AG09319 (cell line): ENCODE data around the gene ZNF501.

Experiments
- DNase-seq: peaks from one replicate; pipeline ENCODE4 v3.0.0-alpha.2; 2010; ENCODE audit warnings: low read depth; ENCODE audit errors: extremely low read depth
- TF ChIP-seq, protein P1 (sequence below): IDR thresholded peaks from 2 replicates; pipeline ENCODE4 v1.5.1; 2011; ENCODE audit warnings: low read depth, mild to moderate bottlenecking, inconsistent platforms, low read length, moderate library complexity

ZNF501 gene

DNA sequence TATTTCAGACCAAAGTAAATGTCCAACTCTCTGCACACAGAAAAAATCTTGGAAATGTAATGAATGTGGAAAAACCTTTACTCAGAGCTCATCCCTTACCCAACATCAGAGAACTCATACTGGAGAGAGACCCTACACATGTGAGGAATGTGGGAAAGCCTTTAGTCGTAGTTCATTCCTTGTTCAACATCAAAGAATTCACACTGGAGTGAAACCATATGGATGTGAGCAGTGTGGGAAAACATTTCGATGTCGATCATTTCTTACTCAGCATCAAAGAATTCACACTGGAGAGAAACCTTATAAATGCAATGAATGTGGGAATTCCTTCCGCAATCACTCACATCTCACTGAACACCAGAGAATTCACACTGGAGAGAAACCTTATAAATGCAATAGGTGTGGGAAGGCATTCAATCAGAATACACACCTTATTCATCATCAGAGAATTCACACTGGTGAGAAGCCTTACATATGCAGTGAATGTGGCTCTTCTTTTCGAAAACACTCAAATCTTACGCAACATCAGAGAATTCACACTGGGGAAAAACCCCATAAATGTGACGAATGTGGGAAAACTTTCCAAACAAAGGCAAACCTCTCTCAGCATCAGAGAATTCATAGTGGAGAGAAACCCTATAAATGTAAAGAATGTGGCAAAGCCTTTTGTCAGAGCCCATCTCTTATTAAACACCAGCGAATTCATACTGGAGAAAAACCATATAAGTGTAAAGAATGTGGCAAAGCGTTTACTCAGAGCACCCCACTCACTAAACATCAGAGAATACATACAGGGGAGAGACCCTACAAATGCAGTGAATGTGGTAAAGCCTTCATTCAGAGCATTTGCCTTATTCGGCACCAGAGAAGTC is 8.0 kb upstream of the ZNF501 start:
- DNase-seq = no peak
- TF ChIP-seq, protein P1, sequence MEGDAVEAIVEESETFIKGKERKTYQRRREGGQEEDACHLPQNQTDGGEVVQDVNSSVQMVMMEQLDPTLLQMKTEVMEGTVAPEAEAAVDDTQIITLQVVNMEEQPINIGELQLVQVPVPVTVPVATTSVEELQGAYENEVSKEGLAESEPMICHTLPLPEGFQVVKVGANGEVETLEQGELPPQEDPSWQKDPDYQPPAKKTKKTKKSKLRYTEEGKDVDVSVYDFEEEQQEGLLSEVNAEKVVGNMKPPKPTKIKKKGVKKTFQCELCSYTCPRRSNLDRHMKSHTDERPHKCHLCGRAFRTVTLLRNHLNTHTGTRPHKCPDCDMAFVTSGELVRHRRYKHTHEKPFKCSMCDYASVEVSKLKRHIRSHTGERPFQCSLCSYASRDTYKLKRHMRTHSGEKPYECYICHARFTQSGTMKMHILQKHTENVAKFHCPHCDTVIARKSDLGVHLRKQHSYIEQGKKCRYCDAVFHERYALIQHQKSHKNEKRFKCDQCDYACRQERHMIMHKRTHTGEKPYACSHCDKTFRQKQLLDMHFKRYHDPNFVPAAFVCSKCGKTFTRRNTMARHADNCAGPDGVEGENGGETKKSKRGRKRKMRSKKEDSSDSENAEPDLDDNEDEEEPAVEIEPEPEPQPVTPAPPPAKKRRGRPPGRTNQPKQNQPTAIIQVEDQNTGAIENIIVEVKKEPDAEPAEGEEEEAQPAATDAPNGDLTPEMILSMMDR = no peak

GRCh38 chr3:44722103-44722401 is 7.4 kb upstream of the ZNF501 start:
- no peak for DNase-seq
- TF ChIP-seq, protein P1 = no peak

DNA sequence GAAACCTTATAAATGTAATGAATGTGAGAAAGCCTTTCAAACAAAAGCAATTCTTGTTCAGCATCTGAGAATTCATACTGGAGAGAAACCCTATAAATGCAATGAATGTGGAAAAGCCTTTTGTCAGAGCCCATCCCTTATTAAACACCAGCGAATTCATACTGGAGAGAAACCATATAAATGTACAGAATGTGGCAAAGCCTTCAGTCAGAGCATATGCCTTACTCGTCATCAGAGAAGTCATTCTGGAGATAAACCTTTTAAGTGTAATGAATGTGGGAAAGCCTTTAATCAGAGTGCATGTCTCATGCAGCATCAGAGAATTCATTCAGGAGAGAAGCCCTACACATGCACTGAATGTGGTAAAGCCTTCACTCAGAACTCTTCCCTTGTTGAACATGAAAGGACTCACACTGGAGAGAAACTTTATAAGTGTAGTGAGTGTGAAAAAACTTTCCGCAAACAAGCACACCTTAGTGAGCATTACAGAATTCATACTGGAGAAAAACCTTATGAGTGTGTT is 5.3 kb downstream of the ZNF501 start:
- TF ChIP-seq, protein P1 = no peak
- DNase-seq = no peak

GRCh38 chr3:44761101-44761423 is 31.6 kb downstream of the ZNF501 start:
- TF ChIP-seq, protein P1 = no peak
- no peak for DNase-seq

GRCh38 chr3:44761424-44762169 is 32.2 kb downstream of the ZNF501 start, which contains the start of the genes KIAA1143 and KIF15:
TSS of gene KIAA1143 (minus strand) at chr3:44761619. CDS start at chr3:44761602, 17 bp downstream.
TSS of gene KIF15 (plus strand) at chr3:44761794. CDS start at chr3:44761866, 72 bp downstream.
- DNase-seq = peak; percentile 88
- TF ChIP-seq, protein P1 = no peak

DNA sequence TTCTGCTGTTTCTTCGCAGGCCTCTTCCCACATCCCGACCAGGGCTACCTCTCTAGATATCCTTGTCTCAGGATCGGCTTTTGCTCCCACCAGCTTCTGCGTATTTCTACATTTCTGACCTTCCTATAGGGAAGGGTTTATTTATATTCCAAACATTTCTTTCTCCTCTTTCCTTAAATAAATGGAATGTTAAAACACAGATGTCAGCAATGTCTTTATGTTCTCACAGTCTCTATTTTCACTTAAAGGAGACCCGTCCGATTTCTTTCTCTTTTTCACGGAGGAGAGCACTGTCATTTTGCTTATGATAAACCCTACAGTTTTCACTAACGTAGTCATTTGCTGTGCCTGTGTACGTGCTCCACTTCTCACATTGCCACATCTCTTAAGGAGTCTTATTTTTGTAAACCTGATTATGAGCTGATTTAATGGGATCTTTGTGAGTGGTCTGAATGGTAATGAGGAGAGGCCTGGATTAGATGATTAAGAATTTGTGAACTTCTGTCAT is 32.8 kb downstream of the ZNF501 start:
- TF ChIP-seq, protein P1 = no peak
- DNase-seq = no peak

GRCh38 chr3:44762690-44763089 is 33.3 kb downstream of the ZNF501 start:
- TF ChIP-seq, protein P1 = no peak
- DNase-seq = no peak
